MM.1S (cell line): ENCODE measurements around the gene TCHP.

Experiments used
- CTCF ChIP-seq: fragments of 300-600 bp; sonication (generic); IDR thresholded peaks from 2 replicates; pipeline ENCODE4 v1.5.1; 2016; ENCODE audit warnings: antibody characterized with exemption, low read length, mixed read lengths
- EZH2 ChIP-seq: fragments of 300-600 bp; sonication (generic); optimal IDR thresholded peaks from 2 replicates; pipeline ENCODE3; 2017; ENCODE audit warnings: low read depth, mild to moderate bottlenecking, antibody characterized with exemption, low read length, mixed read lengths
- EZH2phosphoT487 ChIP-seq: fragments of 300-600 bp; sonication (generic); IDR thresholded peaks from 2 replicates; pipeline ENCODE4 v1.6.1; 2018; ENCODE audit warnings: antibody characterized with exemption, low read length

DNA sequence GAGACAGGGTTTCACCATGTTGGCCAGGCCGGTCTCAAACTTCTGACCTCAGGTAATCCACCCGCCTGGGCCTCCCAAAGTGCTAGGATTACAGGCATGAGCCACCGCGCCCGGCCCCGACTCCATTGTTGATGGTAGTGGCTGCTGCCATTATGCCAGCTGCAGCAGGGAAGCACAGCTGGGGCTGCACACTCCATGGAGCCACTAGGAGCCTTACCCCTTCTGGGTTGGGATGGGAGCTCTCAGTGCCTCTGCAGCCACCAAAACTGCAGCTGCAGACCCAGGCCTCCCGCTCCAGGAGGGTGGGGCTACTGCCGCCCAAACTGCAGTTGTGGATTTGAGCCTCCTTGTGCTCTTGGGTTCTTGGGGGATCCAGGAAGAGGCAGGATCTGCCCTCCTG is 25.9 kb downstream of the TCHP start:
- no peak for TF ChIP-seq EZH2
- TF ChIP-seq CTCF = no peak
- TF ChIP-seq EZH2phosphoT487 = no peak
